ENCODE measurements around the gene PATZ1.

DNA sequence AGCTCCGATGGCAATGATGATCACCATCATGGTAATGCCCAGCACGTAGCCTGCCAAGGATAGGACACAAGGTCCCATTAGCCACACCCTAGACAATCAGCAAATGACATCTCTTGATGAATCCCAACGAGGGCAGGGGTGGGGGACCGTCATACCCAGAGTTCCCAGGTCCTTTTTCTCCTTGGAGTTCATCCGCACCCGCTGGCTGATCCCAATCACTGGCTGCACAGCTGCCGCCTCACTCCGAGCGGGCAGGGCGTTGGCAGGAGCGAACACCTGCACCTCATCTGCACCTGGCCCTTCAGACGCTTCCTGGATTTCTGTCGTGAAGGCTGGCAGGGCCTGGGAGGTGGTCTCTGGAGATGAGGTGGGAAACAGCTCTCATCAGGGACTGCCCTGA lies 56.8 kb downstream of the PATZ1 start:
- TF ChIP-seq, protein P1, sequence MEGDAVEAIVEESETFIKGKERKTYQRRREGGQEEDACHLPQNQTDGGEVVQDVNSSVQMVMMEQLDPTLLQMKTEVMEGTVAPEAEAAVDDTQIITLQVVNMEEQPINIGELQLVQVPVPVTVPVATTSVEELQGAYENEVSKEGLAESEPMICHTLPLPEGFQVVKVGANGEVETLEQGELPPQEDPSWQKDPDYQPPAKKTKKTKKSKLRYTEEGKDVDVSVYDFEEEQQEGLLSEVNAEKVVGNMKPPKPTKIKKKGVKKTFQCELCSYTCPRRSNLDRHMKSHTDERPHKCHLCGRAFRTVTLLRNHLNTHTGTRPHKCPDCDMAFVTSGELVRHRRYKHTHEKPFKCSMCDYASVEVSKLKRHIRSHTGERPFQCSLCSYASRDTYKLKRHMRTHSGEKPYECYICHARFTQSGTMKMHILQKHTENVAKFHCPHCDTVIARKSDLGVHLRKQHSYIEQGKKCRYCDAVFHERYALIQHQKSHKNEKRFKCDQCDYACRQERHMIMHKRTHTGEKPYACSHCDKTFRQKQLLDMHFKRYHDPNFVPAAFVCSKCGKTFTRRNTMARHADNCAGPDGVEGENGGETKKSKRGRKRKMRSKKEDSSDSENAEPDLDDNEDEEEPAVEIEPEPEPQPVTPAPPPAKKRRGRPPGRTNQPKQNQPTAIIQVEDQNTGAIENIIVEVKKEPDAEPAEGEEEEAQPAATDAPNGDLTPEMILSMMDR (IDR thresholded peaks at IDR 0.05) = no peak
- TF ChIP-seq ZFX (IDR thresholded peaks at IDR 0.05; ENCODE audit: borderline replicate concordance) = no peak

All from 22Rv1 (cell line).